HepG2 (cell line): ENCODE measurements around the gene MFGE8. TPM values are rescaled to one million over a fixed set of nuclear protein-coding genes. Genes with fewer than 3 reads are reported as not detected.

Experiments used
- ATAC-seq: fragments of 200-7000 bp; cut with Tn5 transposase; 3 replicates; pipeline ENCODE4 v1.9.1; 2020; ENCODE audit warnings: mild to moderate bottlenecking, moderate library complexity
- BruUV-seq: library from RNA; stranded (reverse); fragments of 400-500 nt; replicated peaks from 2 replicates; lab custom pipeline; 2021; lab: Mats Ljungman, UMichigan
- CTCF ChIA-PET: fragments of 300-600 bp; formaldehyde crosslinking; extraction: SDS; loops from one replicate; lab custom pipeline; 2021; ENCODE audit warnings: low total read pairs, inconsistent platforms, low intra/inter-chr PET ratio; lab: Yijun Ruan, JAX
- POLR2A ChIA-PET: fragments of 350-600 bp; sonication (Branson Sonifier 250); formaldehyde crosslinking; loops from one replicate; lab custom pipeline; 2020; ENCODE audit warnings: antibody characterized with exemption, inconsistent platforms; lab: Yijun Ruan, JAX
- DNase-seq: peaks from one replicate; pipeline ENCODE4 v3.0.0-alpha.2; 2015; ENCODE audit warnings: low spot score
- FAIRE-seq: peaks from 3 replicates; lab custom pipeline; 2011; peaks lifted over from hg19 to GRCh38; lab: Jason Lieb, UNC
- H2AFZ ChIP-seq: one replicate; pipeline ENCODE4 v1.6.1; 2011; ENCODE audit warnings: low read length, inconsistent platforms
- H3K27ac ChIP-seq: fragments of 300-600 bp; 3 replicates; pipeline ENCODE4 v1.8.0; 2011; ENCODE audit warnings: mixed run types, mild to moderate bottlenecking, mixed read lengths, low read length, inconsistent platforms; ENCODE audit not compliant: insufficient read depth; ENCODE audit errors: extremely low read length
- H3K27me3 ChIP-seq, 2 experiments: fragments of 200-600 bp in 1 of 2; 2 replicates in 1 of 2; 3 replicates in 1 of 2; pipeline versions ENCODE4 v1.6.0 to v1.8.0; 2011; ENCODE audit warnings: low read length in 2 of 2, mild to moderate bottlenecking in 2 of 2, moderate library complexity in 2 of 2, inconsistent platforms in 1 of 2; ENCODE audit not compliant: insufficient read depth in 2 of 2, control insufficient read depth in 1 of 2
- H3K36me3 ChIP-seq, 2 experiments: fragments of 200-600 bp in 1 of 2; replicated peaks in 1 of 2; 2 replicates in 1 of 2; 3 replicates in 1 of 2; pipeline versions ENCODE4 v1.5.1 to v1.8.0; 2011; ENCODE audit warnings: low read length in 2 of 2, inconsistent platforms in 1 of 2; ENCODE audit not compliant: insufficient read depth in 2 of 2, control insufficient read depth in 1 of 2
- H3K4me1 ChIP-seq: 2 replicates; pipeline ENCODE4 v1.5.1; 2012; ENCODE audit warnings: low read length, inconsistent platforms; ENCODE audit not compliant: insufficient read depth
- H3K4me2 ChIP-seq: 2 replicates; pipeline ENCODE4 v1.6.0; 2011; ENCODE audit warnings: low read depth, low read length, inconsistent platforms
- H3K4me3 ChIP-seq, 3 experiments: fragments of 200-600 bp in 1 of 3; sonication (generic), shearing (Covaris generic) in 1 of 3; replicated peaks in 1 of 3; 2 replicates each; pipeline ENCODE4 v1.5.1; 2011 to 2016; ENCODE audit warnings: low read length in 3 of 3, inconsistent platforms in 2 of 3, low read depth in 2 of 3, mild to moderate bottlenecking in 2 of 3, control low read depth in 1 of 3, mixed read lengths in 1 of 3; ENCODE audit not compliant: insufficient read depth in 1 of 3
- H3K79me2 ChIP-seq: one replicate; pipeline ENCODE4 v1.6.1; 2011; ENCODE audit warnings: low read length, inconsistent platforms; ENCODE audit not compliant: insufficient read depth
- H3K9ac ChIP-seq: 2 replicates; pipeline ENCODE4 v1.6.0; 2011; ENCODE audit warnings: mild to moderate bottlenecking, low read depth, low read length, inconsistent platforms; ENCODE audit not compliant: insufficient read depth
- H3K9me3 ChIP-seq: 2 replicates; pipeline ENCODE4 v1.5.1; 2012; ENCODE audit warnings: mild to moderate bottlenecking, low read length
- H4K20me1 ChIP-seq: 2 replicates; pipeline ENCODE4 v1.6.0; 2011; ENCODE audit warnings: inconsistent platforms, mild to moderate bottlenecking, low read length, moderate library complexity; ENCODE audit not compliant: insufficient read depth
- DR1 ChIP-seq: sonication (generic); formaldehyde crosslinking; IDR thresholded peaks from 2 replicates; pipeline ENCODE4 v1.8.0; 2021; ENCODE audit warnings: mild to moderate bottlenecking, missing genetic modification reagents, inconsistent platforms
- IRF2 ChIP-seq: IDR thresholded peaks from 2 replicates; pipeline ENCODE4 v1.6.1; 2018; ENCODE audit warnings: missing genetic modification reagents, missing compliant biosample characterization
- LCORL ChIP-seq, 2 experiments: fragments of 450-650 bp in 1 of 2; sonication (generic) in 1 of 2; formaldehyde crosslinking in 1 of 2; IDR thresholded peaks; 2 replicates each; pipeline versions ENCODE4 v1.5.0 to v1.6.1; 2017 to 2020; ENCODE audit warnings: antibody characterized with exemption in 1 of 2, missing genetic modification reagents in 1 of 2
- PHF21A ChIP-seq: sonication (generic); formaldehyde crosslinking; IDR thresholded peaks from 2 replicates; pipeline ENCODE4 v1.5.0; 2020; ENCODE audit warnings: mild to moderate bottlenecking, missing genetic modification reagents
- SAFB2 ChIP-seq: sonication (generic); formaldehyde crosslinking; IDR thresholded peaks from 2 replicates; pipeline ENCODE4 v1.5.1; 2020; ENCODE audit warnings: missing genetic modification reagents, low read depth, mild to moderate bottlenecking, borderline replicate concordance
- SIX4 ChIP-seq: sonication (generic); formaldehyde crosslinking; IDR thresholded peaks from 2 replicates; pipeline ENCODE4 v1.4.0; 2020; ENCODE audit warnings: missing genetic modification reagents
- ZNF484 ChIP-seq: sonication (generic); formaldehyde crosslinking; IDR thresholded peaks from 2 replicates; pipeline ENCODE4 v1.5.1; 2020; ENCODE audit warnings: mild to moderate bottlenecking, low read depth, missing genetic modification reagents, borderline replicate concordance
- ZNF83 ChIP-seq: sonication (generic); formaldehyde crosslinking; IDR thresholded peaks from 2 replicates; pipeline ENCODE4 v1.4.0; 2020; ENCODE audit warnings: missing genetic modification reagents, mild to moderate bottlenecking, borderline replicate concordance
- WGBS: methylation state at CpG from one replicate; pipeline ENCODE4 v1.1.6; 2017; ENCODE audit warnings: low lambda C conversion rate; 5-methylcytosine and 5-hydroxymethylcytosine counted together
- in situ Hi-C: cut with HindIII; loops from 2 replicates; pipeline ENCODE4 v1.10.0; 2017; ENCODE audit warnings: low pct_unique_long_range_greater_than_20kb; ENCODE audit not compliant: extremely low pct_ligation_motif_present
- intact Hi-C: fragments of 100-400 bp; cut with micrococcal nuclease; formaldehyde crosslinking; loops from one replicate; pipeline ENCODE4 v1.10.0; 2022; ENCODE audit not compliant: unreplicated experiment
- polyA plus RNA-seq, 8 experiments: library from polyadenylated mRNA; depleted of rRNA in 3 of 8; stranded (reverse) in 7 of 8; unstranded in 1 of 8; fragments of >200 nt; fragmentation: Illumina TruSeq in 4 of 8; extraction: Trizol in 4 of 8; gene quantifications; 2 replicates each; pipeline versions ENCODE4 v1.2.1 to v1.2.3, GENCODE V29; 2011 to 2016; ENCODE audit warnings: low read depth in 4 of 8, missing spikeins in 1 of 8, mixed read lengths in 1 of 8; ENCODE audit not compliant: insufficient read depth in 1 of 8
- total RNA-seq, 5 experiments: library from RNA; depleted of rRNA; stranded (reverse); fragments of >200 nt; fragmentation: Illumina TruSeq; extraction: Trizol; gene quantifications; 2 replicates each; pipeline ENCODE4 v1.2.3, GENCODE V29; 2016; ENCODE audit warnings: low read depth in 1 of 5
- TF ChIP-seq, protein P1 (sequence below): sonication (generic); formaldehyde crosslinking; IDR thresholded peaks from 2 replicates; pipeline ENCODE4 v1.4.0; 2020; ENCODE audit warnings: missing genetic modification reagents

The MFGE8 gene
- total and polyA plus RNA-seq, 2 of the 13 experiments (the other 11 are each of a cell fraction or from before 2014, with no cell fraction given) = 3.4 to 22.1 TPM

DNA sequence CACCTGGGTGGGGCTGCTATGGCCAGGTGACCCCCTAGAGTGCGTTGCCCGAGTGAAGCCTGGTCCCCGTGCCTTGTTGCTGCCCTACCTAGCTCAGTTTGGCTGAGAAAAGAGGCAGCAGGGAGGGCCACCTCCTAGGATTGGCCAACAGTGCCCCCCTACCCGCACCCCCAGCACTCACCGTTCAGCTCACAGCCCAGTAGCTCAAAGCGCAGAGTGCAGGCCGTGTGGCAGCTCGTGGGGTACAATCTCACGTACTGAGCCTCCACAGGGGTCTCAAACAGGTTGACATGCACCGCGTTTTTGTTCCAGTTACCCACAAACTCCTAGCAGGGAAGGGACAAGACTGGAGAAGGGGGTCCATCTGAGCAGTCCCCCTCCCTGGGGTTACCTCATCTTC lies 7.6 kb downstream of the MFGE8 start:
- H3K36me3 ChIP-seq = no peaks in the 10 kb centered on the region
- FAIRE-seq = no peak
- H4K20me1 ChIP-seq = 0 out of 2 replicates have a peak, but pooled peaks cover 3% of the 10 kb centered on the region
- no peaks in the 10 kb centered on the region for H3K9me3 ChIP-seq
- H3K4me3 ChIP-seq = no peak overlapping the region
- no peak for DNase-seq
- H3K4me2 ChIP-seq = no peak overlapping the region
- no peak overlapping the region for H3K9ac ChIP-seq
- no peak for TF ChIP-seq SAFB2 (CRISPR knock-in tag)
- TF ChIP-seq, all 625 proteins: peak for 0
- Histone ChIP-seq H3K27me3 (no peaks in the 10 kb centered on the region), H3K27ac (no peak overlapping the region), H2AFZ (no peak overlapping the region), H3K79me2 (no peaks in the 10 kb centered on the region), H3K4me1 (peaks cover 10% of the 10 kb centered on the region)
- no TSS peak for BruUV-seq
- intact Hi-C loops = no loop called here
- in situ Hi-C loops = loop anchor here (10.0 kb wide), 1 partner anchor 269 kb away; no protein-coding TSS in a partner anchor
- POLR2A ChIA-PET = no interaction called here
- CTCF ChIA-PET = interaction anchor here (1.5 to 2.2 kb wide), 4 partner anchors 11 to 273 kb away, joined by 4 to 25 read pairs (median 7); no protein-coding TSS in a partner anchor
- WGBS = 64% methylated on average over 11 of the region's 11 CpGs
- no peak for ATAC-seq

DNA sequence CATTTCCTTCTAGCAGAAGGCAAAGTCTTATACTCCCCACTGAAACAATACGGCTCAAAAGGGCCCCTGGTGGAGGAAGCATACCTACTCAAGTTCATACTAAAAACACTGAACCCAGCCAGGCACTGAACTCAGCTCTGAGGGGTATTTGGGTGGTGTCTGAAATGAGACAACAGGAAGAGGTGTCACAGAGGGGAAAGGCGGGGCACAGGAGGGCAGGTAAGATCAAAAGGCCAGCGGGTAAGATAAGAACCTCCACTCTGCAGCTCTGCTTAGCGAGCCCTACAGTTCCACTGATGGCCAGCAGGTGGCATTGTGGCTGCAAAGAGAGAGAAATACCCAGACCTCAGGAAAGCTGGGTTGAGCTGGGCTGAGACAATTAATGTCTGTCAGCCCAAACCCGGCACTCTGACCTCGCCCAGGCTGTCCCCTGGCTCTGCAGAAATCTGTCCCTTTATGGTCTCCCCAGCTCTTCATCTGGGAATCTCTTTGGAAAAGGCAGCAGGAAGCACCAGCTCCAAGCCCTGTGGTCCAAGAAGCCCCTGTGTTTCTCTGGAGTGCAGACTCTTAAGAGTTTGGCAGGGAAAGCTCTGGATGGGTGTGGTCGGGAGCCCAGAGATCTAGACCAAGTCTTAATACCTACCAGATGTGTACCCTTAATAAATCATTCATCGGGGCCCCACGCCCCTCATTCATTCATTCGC lies 8.4 kb downstream of the MFGE8 start:
- Histone ChIP-seq H3K4me3 (no peak overlapping the region), H3K27ac (no peak overlapping the region), H3K4me2 (peak overlapping the region; percentile 30), H3K4me1 (peaks cover 10% of the 10 kb centered on the region), H3K9ac (no peak overlapping the region), H3K27me3 (no peaks in the 10 kb centered on the region), H4K20me1 (0 out of 2 replicates have a peak, but pooled peaks cover 3% of the 10 kb centered on the region), H3K36me3 (no peaks in the 10 kb centered on the region), H3K79me2 (no peaks in the 10 kb centered on the region), H2AFZ (no peak overlapping the region), H3K9me3 (no peaks in the 10 kb centered on the region)
- in situ Hi-C loops (loop anchor here (5.0 to 10.0 kb wide), 2 partner anchors 98 to 270 kb away; no protein-coding TSS in a partner anchor), intact Hi-C loops (loop anchor here (1.0 kb wide), 2 partner anchors 100 to 113 kb away; no protein-coding TSS in a partner anchor)
- FAIRE-seq = peak; percentile 93
- DNase-seq = peak; percentile 79
- ChIA-PET POLR2A (no interaction called here), CTCF (interaction anchor here (1.1 to 2.2 kb wide), 5 partner anchors 8 to 273 kb away, joined by 4 to 25 read pairs (median 6); partner anchors contain the start of gene MFGE8)
- no TSS peak for BruUV-seq
- 26% methylated on average over 10 of the region's 10 CpGs for WGBS
- peak; percentile 93 for ATAC-seq
- TF ChIP-seq ZNF484 (CRISPR knock-in tag) (no peak), SIX4 (no peak), PHF21A (CRISPR knock-in tag) (peak; percentile 29; the same call in 1 of the 2 replicates), ZNF83 (CRISPR knock-in tag) (no peak), IRF2 (CRISPR knock-in tag) (peak; percentile 32; the same call in 1 of the 2 replicates), DR1 (CRISPR knock-in tag) (no peak), LCORL (IDR thresholded peaks at IDR 0.05) (no peak), LCORL (CRISPR knock-in tag; IDR thresholded peaks at IDR 0.05) (peak; percentile 46; the same call in 1 of the 2 replicates)
- TF ChIP-seq, protein P1, sequence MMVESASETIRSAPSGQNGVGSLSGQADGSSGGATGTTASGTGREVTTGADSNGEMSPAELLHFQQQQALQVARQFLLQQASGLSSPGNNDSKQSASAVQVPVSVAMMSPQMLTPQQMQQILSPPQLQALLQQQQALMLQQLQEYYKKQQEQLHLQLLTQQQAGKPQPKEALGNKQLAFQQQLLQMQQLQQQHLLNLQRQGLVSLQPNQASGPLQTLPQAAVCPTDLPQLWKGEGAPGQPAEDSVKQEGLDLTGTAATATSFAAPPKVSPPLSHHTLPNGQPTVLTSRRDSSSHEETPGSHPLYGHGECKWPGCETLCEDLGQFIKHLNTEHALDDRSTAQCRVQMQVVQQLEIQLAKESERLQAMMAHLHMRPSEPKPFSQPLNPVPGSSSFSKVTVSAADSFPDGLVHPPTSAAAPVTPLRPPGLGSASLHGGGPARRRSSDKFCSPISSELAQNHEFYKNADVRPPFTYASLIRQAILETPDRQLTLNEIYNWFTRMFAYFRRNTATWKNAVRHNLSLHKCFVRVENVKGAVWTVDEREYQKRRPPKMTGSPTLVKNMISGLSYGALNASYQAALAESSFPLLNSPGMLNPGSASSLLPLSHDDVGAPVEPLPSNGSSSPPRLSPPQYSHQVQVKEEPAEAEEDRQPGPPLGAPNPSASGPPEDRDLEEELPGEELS (CRISPR knock-in tag) = peak; percentile 20; the same call in 1 of the 2 replicates
